Fibroblast of skin of right quadriceps (primary cell): Measurements from ENCODE around the gene RABGAP1L.
"Not testable (repeated sequence)": the region's sequence is repeated elsewhere in the genome, so short reads cannot be mapped to it uniquely, and the experiment has no call there.

Experiments used
- DNase-seq: peaks from one replicate; pipeline ENCODE4 v3.0.0-alpha.2; 2013

RABGAP1L gene

GRCh38 chr1:174398246-174398645 lies 238.9 kb downstream of the RABGAP1L start:
- DNase-seq = peak; percentile 47

- DNase-seq = no peak
Measured at GRCh38 chr1:174399211-174399610, 239.9 kb downstream of the RABGAP1L start.

GRCh38 chr1:174401075-174401474 lies 241.8 kb downstream of the RABGAP1L start:
- no peak for DNase-seq

GRCh38 chr1:174405219-174405618 lies 245.9 kb downstream of the RABGAP1L start:
- DNase-seq = no peak

- no peak for DNase-seq
Measured at GRCh38 chr1:174406421-174406820, 247.1 kb downstream of the RABGAP1L start.

- DNase-seq = peak; percentile 57
Measured at GRCh38 chr1:174407665-174408064, 248.3 kb downstream of the RABGAP1L start.

- DNase-seq = peak; percentile 34
Measured at GRCh38 chr1:174408146-174408545, 248.8 kb downstream of the RABGAP1L start.

- DNase-seq = not testable (repeated sequence)
Measured at GRCh38 chr1:174409801-174410200, 250.5 kb downstream of the RABGAP1L start.

- DNase-seq = no peak
Measured at GRCh38 chr1:174413632-174414031, 254.3 kb downstream of the RABGAP1L start.

GRCh38 chr1:174414203-174414602 lies 254.9 kb downstream of the RABGAP1L start:
- DNase-seq = no peak

- no peak for DNase-seq
Measured at GRCh38 chr1:174415506-174415905, 256.2 kb downstream of the RABGAP1L start.

- DNase-seq = no peak
Measured at GRCh38 chr1:174417921-174418320, 258.6 kb downstream of the RABGAP1L start.

GRCh38 chr1:174425121-174425520 lies 265.8 kb downstream of the RABGAP1L start:
- DNase-seq = no peak

GRCh38 chr1:174426153-174426552 lies 266.8 kb downstream of the RABGAP1L start:
- no peak for DNase-seq

GRCh38 chr1:174428033-174428432 lies 268.7 kb downstream of the RABGAP1L start:
- DNase-seq = no peak

GRCh38 chr1:174428739-174429138 lies 269.4 kb downstream of the RABGAP1L start:
- DNase-seq = no peak

- DNase-seq = peak; percentile 49
Measured at GRCh38 chr1:174433451-174433850, 274.1 kb downstream of the RABGAP1L start.

- no peak for DNase-seq
Measured at GRCh38 chr1:174445351-174445750, 286.0 kb downstream of the RABGAP1L start.

GRCh38 chr1:174445817-174446216 lies 286.5 kb downstream of the RABGAP1L start:
- DNase-seq = no peak

- no peak for DNase-seq
Measured at GRCh38 chr1:174447866-174448530, 288.7 kb downstream of the RABGAP1L start, which contains the start of gene GPR52. TSS of gene GPR52 (plus strand) at chr1:174447964. CDS start at chr1:174448112, 148 bp downstream.

- DNase-seq = no peak
Measured at GRCh38 chr1:174448531-174448883, 289.2 kb downstream of the RABGAP1L start.

- peak; percentile 7 for DNase-seq
Measured at GRCh38 chr1:174448974-174449373, 289.7 kb downstream of the RABGAP1L start.

GRCh38 chr1:174451408-174451807 lies 292.1 kb downstream of the RABGAP1L start:
- DNase-seq = no peak

GRCh38 chr1:174465855-174466254 lies 306.5 kb downstream of the RABGAP1L start:
- DNase-seq = no peak

GRCh38 chr1:174466607-174467006 lies 307.3 kb downstream of the RABGAP1L start:
- DNase-seq = no peak
